SU-DHL-6 (cell line): ENCODE data around the gene LPAR4.

Experiments
- H2AFZ ChIP-seq: fragments of 200-600 bp; sonication (generic); 2 replicates; pipeline ENCODE4 v1.6.1; 2014; ENCODE audit warnings: low read depth, mild to moderate bottlenecking, moderate library complexity, mixed read lengths, antibody characterized with exemption, low read length; ENCODE audit not compliant: severe bottlenecking
- H3F3A ChIP-seq: fragments of 200-600 bp; shearing (Covaris generic); 2 replicates; pipeline ENCODE4 v1.6.0; 2016; ENCODE audit warnings: antibody characterized with exemption, mild to moderate bottlenecking; ENCODE audit not compliant: insufficient read depth
- H3K27ac ChIP-seq: fragments of 200-600 bp; sonication (generic); 2 replicates; pipeline ENCODE4 v1.5.1; 2016; ENCODE audit warnings: low read depth, mild to moderate bottlenecking, low read length, moderate library complexity, mixed read lengths
- H3K27me3 ChIP-seq: fragments of 200-600 bp; sonication (generic), shearing (Covaris generic); 2 replicates; pipeline ENCODE4 v1.6.0; 2014; ENCODE audit warnings: mild to moderate bottlenecking, low read length
- H3K36me3 ChIP-seq: fragments of 200-600 bp; sonication (generic); 2 replicates; pipeline ENCODE4 v1.6.1; 2014; ENCODE audit warnings: mild to moderate bottlenecking, low read length, mixed read lengths
- H3K4me2 ChIP-seq: fragments of 300-600, 200-600 bp; shearing (Covaris generic), sonication (generic); 2 replicates; pipeline ENCODE4 v1.6.0; 2014; ENCODE audit warnings: low read length, low read depth, mild to moderate bottlenecking; ENCODE audit not compliant: poor library complexity, severe bottlenecking
- H3K4me3 ChIP-seq: fragments of 200-600 bp; sonication (generic); 2 replicates; pipeline ENCODE4 v1.5.1; 2014; ENCODE audit warnings: antibody characterized with exemption, low read length, mild to moderate bottlenecking, mixed read lengths; ENCODE audit not compliant: insufficient read depth, poor library complexity, severe bottlenecking
- H3K79me2 ChIP-seq: fragments of 200-600 bp; sonication (generic); 2 replicates; pipeline ENCODE4 v1.6.1; 2014; ENCODE audit warnings: mild to moderate bottlenecking, low read length, moderate library complexity; ENCODE audit not compliant: insufficient read depth
- H3K9ac ChIP-seq: fragments of 200-600 bp; sonication (generic); 2 replicates; pipeline ENCODE4 v1.7.0; 2014; ENCODE audit warnings: mild to moderate bottlenecking, low read length
- H3K9me2 ChIP-seq: fragments of 200-600 bp; sonication (generic); replicated peaks from 2 replicates; pipeline ENCODE4 v1.6.1; 2014; ENCODE audit warnings: low read length; ENCODE audit not compliant: insufficient read depth
- H3K9me3 ChIP-seq: fragments of 200-600 bp; sonication (generic); 2 replicates; pipeline ENCODE4 v1.6.1; 2014; ENCODE audit warnings: low read length, mixed read lengths; ENCODE audit not compliant: insufficient read depth
- H4K20me1 ChIP-seq: fragments of 200-600 bp; sonication (generic); 2 replicates; pipeline ENCODE4 v1.6.1; 2014; ENCODE audit warnings: low read depth, mild to moderate bottlenecking, antibody characterized with exemption, low read length, moderate library complexity, mixed read lengths
- CTCF ChIP-seq: fragments of 200-600 bp; sonication (generic); IDR thresholded peaks from one replicate; pipeline ENCODE4 v1.5.1; 2017; ENCODE audit warnings: antibody characterized with exemption, mild to moderate bottlenecking, low read length, moderate library complexity; ENCODE audit not compliant: insufficient read depth, poor library complexity, severe bottlenecking
- EZH2phosphoT487 ChIP-seq: fragments of 200-600 bp; sonication (generic), shearing (Covaris generic); conservative IDR thresholded peaks from 2 replicates; pipeline ENCODE4 v1.6.1; 2018; ENCODE audit warnings: mild to moderate bottlenecking, antibody characterized with exemption, low read length, moderate library complexity, mixed read lengths

LPAR4 gene

GRCh38 chrX:78708816-78709215 is 38.7 kb upstream of the LPAR4 start:
- no peak for TF ChIP-seq EZH2phosphoT487
- no peak for TF ChIP-seq CTCF
- Histone ChIP-seq H3K27ac (no peak overlapping the region), H3F3A (no peaks in the 10 kb centered on the region), H3K4me3 (no peak overlapping the region), H3K9me2 (no peaks in the 10 kb centered on the region), H4K20me1 (no peaks in the 10 kb centered on the region), H3K36me3 (no peaks in the 10 kb centered on the region), H3K9me3 (no peaks in the 10 kb centered on the region), H2AFZ (no peak overlapping the region), H3K27me3 (no peaks in the 10 kb centered on the region), H3K79me2 (no peaks in the 10 kb centered on the region), H3K9ac (no peak overlapping the region), H3K4me2 (no peak overlapping the region)

GRCh38 chrX:78710171-78710570 is 37.3 kb upstream of the LPAR4 start:
- Histone ChIP-seq H3K79me2 (no peaks in the 10 kb centered on the region), H3K9me2 (no peaks in the 10 kb centered on the region)

GRCh38 chrX:78712336-78712735 is 35.2 kb upstream of the LPAR4 start:
- Histone ChIP-seq H3K9ac (no peak overlapping the region), H3K9me2 (no peaks in the 10 kb centered on the region), H3K9me3 (no peaks in the 10 kb centered on the region), H3K4me3 (no peak overlapping the region), H2AFZ (no peak overlapping the region), H3F3A (no peaks in the 10 kb centered on the region), H3K27ac (no peak overlapping the region), H3K27me3 (no peaks in the 10 kb centered on the region), H4K20me1 (no peaks in the 10 kb centered on the region), H3K4me2 (no peak overlapping the region), H3K79me2 (no peaks in the 10 kb centered on the region), H3K36me3 (no peaks in the 10 kb centered on the region)
- TF ChIP-seq CTCF = no peak

More at GRCh38 chrX:78710171-78710570, 37.3 kb upstream of the LPAR4 start:
- H3K36me3 ChIP-seq = no peaks in the 10 kb centered on the region
- H3K4me2 ChIP-seq = no peak overlapping the region
- TF ChIP-seq CTCF (no peak), EZH2phosphoT487 (no peak)
- H2AFZ ChIP-seq = no peak overlapping the region
- H3K9ac ChIP-seq = no peak overlapping the region
- no peaks in the 10 kb centered on the region for H3F3A ChIP-seq
- no peaks in the 10 kb centered on the region for H4K20me1 ChIP-seq
- no peaks in the 10 kb centered on the region for H3K9me3 ChIP-seq
- no peak overlapping the region for H3K27ac ChIP-seq
- no peaks in the 10 kb centered on the region for H3K27me3 ChIP-seq
- no peak overlapping the region for H3K4me3 ChIP-seq

GRCh38 chrX:78725287-78725686 is 22.2 kb upstream of the LPAR4 start:
- H3K4me2 ChIP-seq = no peak overlapping the region
- H3K79me2 ChIP-seq = no peaks in the 10 kb centered on the region
- no peak overlapping the region for H3K9ac ChIP-seq
- TF ChIP-seq CTCF (no peak), EZH2phosphoT487 (no peak)
- no peaks in the 10 kb centered on the region for H3K9me2 ChIP-seq
- no peaks in the 10 kb centered on the region for H4K20me1 ChIP-seq
- no peak overlapping the region for H3K4me3 ChIP-seq
- no peaks in the 10 kb centered on the region for H3K36me3 ChIP-seq
- H3K9me3 ChIP-seq = no peaks in the 10 kb centered on the region
- H2AFZ ChIP-seq = no peak overlapping the region
- H3K27me3 ChIP-seq = no peaks in the 10 kb centered on the region
- no peak overlapping the region for H3K27ac ChIP-seq
- no peaks in the 10 kb centered on the region for H3F3A ChIP-seq
